Testis (tissue), 2 donors: ENCODE results near the gene OR14K1.

ENCODE experiments used
- POLR2A ChIP-seq: fragments of 450-650 bp; IDR thresholded peaks from one replicate; pipeline ENCODE4 v1.6.1; 2017; ENCODE audit warnings: antibody characterized with exemption, mild to moderate bottlenecking, moderate library complexity
- TF ChIP-seq, protein P1 (sequence below), 3 experiments: fragments of 450-650 bp in 2 of 3; fragments of 200-600 bp in 1 of 3; sonication (generic) in 1 of 3; IDR thresholded peaks; one replicate each; pipeline ENCODE4 v1.5.1; 2016 to 2019; ENCODE audit warnings: antibody characterized with exemption in 3 of 3, mild to moderate bottlenecking in 2 of 3, moderate library complexity in 1 of 3

- TF ChIP-seq POLR2A, result no peak
- TF ChIP-seq, protein P1, sequence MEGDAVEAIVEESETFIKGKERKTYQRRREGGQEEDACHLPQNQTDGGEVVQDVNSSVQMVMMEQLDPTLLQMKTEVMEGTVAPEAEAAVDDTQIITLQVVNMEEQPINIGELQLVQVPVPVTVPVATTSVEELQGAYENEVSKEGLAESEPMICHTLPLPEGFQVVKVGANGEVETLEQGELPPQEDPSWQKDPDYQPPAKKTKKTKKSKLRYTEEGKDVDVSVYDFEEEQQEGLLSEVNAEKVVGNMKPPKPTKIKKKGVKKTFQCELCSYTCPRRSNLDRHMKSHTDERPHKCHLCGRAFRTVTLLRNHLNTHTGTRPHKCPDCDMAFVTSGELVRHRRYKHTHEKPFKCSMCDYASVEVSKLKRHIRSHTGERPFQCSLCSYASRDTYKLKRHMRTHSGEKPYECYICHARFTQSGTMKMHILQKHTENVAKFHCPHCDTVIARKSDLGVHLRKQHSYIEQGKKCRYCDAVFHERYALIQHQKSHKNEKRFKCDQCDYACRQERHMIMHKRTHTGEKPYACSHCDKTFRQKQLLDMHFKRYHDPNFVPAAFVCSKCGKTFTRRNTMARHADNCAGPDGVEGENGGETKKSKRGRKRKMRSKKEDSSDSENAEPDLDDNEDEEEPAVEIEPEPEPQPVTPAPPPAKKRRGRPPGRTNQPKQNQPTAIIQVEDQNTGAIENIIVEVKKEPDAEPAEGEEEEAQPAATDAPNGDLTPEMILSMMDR (IDR thresholded peaks at IDR 0.05), result no peak
Measured at GRCh38 chr1:247748041-247748440, 9.6 kb downstream of the OR14K1 start, which contains the start of gene OR14A2.
